ENCODE data around the gene TRAF2. TPM values are rescaled to one million over a fixed set of nuclear protein-coding genes. Genes with fewer than 3 reads are reported as not detected.
"Not testable (repeated sequence)": the region's sequence is repeated elsewhere in the genome, so short reads cannot be mapped to it uniquely, and the experiment has no call there.

Gene TRAF2
- total RNA-seq, 2 donors from 2014 or later: 5.2 to 30.7 TPM

DNA sequence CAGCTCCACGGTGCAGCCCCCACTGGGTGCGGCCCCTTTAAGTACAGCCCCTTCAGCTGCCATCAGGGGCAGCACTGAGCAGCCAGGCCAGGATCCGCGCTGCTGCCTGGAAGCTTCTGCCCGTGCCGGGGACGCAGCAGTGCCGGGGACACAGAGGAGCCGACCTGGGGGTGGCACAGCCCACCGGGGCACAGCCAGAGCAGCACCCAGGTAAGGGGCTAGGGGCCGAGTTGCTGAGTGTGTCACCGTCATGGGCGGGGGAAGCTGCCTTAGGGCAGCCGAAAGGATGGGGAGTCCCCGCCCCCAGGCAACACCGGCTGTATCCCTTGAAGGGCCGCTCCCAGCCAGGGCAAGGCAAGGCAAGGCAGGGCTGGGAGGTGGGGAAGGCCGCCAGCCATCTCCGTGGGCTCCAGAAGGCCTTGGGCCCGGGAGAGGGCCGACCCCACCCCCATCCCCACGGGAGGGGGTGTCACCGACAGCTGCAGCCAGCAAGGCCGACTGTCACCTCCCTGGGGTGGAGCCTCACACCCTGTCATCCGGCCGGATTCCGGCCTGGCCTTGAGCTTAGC lies 43.9 kb upstream of the TRAF2 start, which contains the start of gene AJM1:
TSS of gene AJM1 (plus strand) at position 99 of the 569 bp plus-strand sequence. CDS start 1,937 bp downstream, outside the sequence.
- ATAC-seq: peak; percentile 80
- peak within 1 kb of the TSS; percentile 73 to 89 (median 76) for H3K27ac ChIP-seq
- TF ChIP-seq CTCF (IDR thresholded peaks at IDR 0.05) (peak; percentile 79 to 94 (median 86)), POLR2A (IDR thresholded peaks at IDR 0.05) (peak in 1 of 3 donors; percentile 17)
- H3K27me3 ChIP-seq; H3K36me3 ChIP-seq (replicated peaks in 1 of 2; ENCODE audit: insufficient read depth in 1 of 2, low read depth in 2 of 2); H3K4me3 ChIP-seq; intact Hi-C loops (cut with DNase I); H3K9me3 ChIP-seq: not testable (repeated sequence)
- peaks cover 54% of the 10 kb centered on the region for H3K4me1 ChIP-seq
- DNase-seq: peak; percentile 77 to 80 (median 79)
- 0 to 2% methylated on average over 7 to 22 of the region's 27 CpGs for WGBS, 2 donors

DNA sequence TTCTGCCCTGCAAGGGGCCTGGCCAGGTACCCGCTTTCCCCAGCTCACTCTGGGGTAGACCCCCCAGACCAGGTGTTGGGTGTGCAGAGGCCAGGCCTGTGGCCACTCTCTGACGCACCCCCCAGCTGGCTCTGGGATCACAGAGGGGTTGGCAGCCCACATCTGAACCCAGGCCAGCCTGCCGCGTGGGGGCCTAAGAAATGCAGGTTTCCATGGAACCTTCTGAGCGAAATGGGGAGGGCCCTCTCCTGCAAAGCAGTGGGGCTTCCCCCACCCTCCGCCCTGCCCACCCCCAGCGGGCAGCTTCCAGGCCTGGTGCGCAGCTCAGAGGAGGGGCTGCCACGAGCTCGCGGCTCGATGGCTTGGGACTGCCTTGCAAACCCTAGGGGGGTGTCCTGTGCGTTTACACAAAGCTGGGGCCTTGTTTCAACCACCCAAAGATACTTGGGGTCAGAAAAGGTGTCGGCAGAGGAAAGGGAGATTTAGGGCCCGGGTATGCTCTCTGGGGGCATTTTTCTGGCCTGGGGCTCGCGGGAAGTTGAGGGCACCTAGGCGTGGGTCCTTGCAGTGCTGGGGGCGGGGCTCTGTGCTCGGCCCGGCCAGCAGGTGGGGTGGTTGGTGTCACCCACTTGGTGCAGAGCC lies 43.0 kb upstream of the TRAF2 start:
- 0 to 10% methylated on average over 2 to 21 of the region's 21 CpGs for WGBS, 2 donors
- H3K4me3 ChIP-seq; intact Hi-C loops (cut with DNase I); H3K36me3 ChIP-seq (replicated peaks in 1 of 2; ENCODE audit: insufficient read depth in 1 of 2, low read depth in 2 of 2); H3K27me3 ChIP-seq; H3K9me3 ChIP-seq; DNase-seq; ATAC-seq: not testable (repeated sequence)
- peak overlapping the region; percentile 34 to 89 (median 72) for H3K27ac ChIP-seq
- H3K4me1 ChIP-seq: peaks cover 56% of the 10 kb centered on the region

- H3K27me3 ChIP-seq; H3K4me3 ChIP-seq; H3K9me3 ChIP-seq; intact Hi-C loops (cut with DNase I); H3K36me3 ChIP-seq (replicated peaks in 1 of 2; ENCODE audit: insufficient read depth in 1 of 2, low read depth in 2 of 2); ATAC-seq: not testable (repeated sequence)
- peak; percentile 56 to 78 (median 68) for TF ChIP-seq CTCF (IDR thresholded peaks at IDR 0.05)
- peak in 3 of 4 donors; percentile 44 to 65 (median 64) for DNase-seq
- H3K27ac ChIP-seq: peak overlapping the region; percentile 34 to 89 (median 72)
- WGBS, 2 donors: 40 to 73% methylated on average over 11 to 79 of the region's 99 CpGs
- peaks cover 56% of the 10 kb centered on the region for H3K4me1 ChIP-seq
Measured at GRCh38 chr9:136843801-136844740, 42.2 kb upstream of the TRAF2 start.

GRCh38 chr9:136844761-136845464 lies 41.4 kb upstream of the TRAF2 start:
- no peak for ATAC-seq
- no peak overlapping the region for H3K4me3 ChIP-seq
- no peak for DNase-seq
- H3K36me3 ChIP-seq (replicated peaks in 1 of 2; ENCODE audit: insufficient read depth in 1 of 2, low read depth in 2 of 2): no peaks in the 10 kb centered on the region
- intact Hi-C loops (cut with DNase I): no loop called here
- TF ChIP-seq CTCF (IDR thresholded peaks at IDR 0.05): no peak
- no peak for TF ChIP-seq POLR2A (IDR thresholded peaks at IDR 0.05)
- H3K4me1 ChIP-seq: peaks cover 59% of the 10 kb centered on the region
- H3K27ac ChIP-seq: no peak overlapping the region
- WGBS, 2 donors: 69 to 89% methylated on average over 34 to 53 of the region's 88 CpGs
- no peaks in the 10 kb centered on the region for H3K27me3 ChIP-seq
- no peaks in the 10 kb centered on the region for H3K9me3 ChIP-seq
